Skin of body (tissue), 2 donors: ENCODE data around the gene ZBTB17. TPM values are rescaled to one million over a fixed set of nuclear protein-coding genes. Genes with fewer than 3 reads are reported as not detected.
"Not testable (repeated sequence)": the region's sequence is repeated elsewhere in the genome, so short reads cannot be mapped to it uniquely, and the experiment has no call there.

Experiments
- DNase-seq: peaks from one replicate; lab custom pipeline; 2025; lab: John Stamatoyannopoulos, UW
- total RNA-seq: library from RNA; depleted of rRNA; stranded (reverse); fragments of >200 nt; gene quantifications from one replicate; pipeline ENCODE4 v1.2.3, GENCODE V29; 2014

The ZBTB17 gene
- total RNA-seq, 1 donor from 2014 or later = 17.6 TPM

DNA sequence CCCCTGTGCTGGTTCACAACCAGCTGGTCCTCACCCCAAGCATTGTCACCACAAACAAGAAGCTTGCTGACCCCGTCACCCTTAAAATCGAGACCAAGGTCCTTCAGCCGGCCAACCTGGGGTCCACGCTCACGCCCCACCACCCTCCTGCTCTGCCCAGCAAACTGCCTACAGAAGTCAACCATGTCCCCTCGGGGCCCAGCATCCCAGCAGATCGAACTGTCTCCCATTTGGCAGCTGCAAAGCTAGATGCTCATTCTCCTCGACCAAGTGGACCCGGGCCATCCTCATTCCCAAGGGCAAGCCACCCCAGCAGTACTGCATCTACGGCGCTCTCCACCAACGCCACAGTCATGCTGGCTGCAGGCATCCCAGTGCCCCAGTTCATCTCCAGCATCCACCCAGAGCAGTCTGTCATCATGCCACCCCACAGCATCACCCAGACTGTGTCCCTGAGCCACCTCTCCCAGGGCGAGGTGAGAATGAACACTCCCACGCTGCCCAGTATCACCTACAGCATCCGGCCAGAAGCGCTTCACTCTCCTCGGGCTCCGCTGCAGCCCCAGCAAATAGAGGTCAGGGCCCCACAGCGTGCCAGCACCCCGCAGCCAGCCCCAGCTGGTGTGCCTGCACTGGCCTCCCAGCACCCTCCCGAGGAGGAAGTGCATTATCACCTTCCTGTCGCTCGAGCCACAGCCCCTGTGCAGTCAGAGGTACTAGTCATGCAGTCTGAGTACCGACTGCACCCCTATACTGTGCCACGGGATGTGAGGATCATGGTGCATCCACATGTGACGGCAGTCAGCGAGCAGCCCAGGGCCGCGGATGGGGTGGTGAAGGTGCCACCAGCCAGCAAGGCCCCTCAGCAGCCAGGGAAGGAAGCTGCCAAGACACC is 40.6 kb downstream of the ZBTB17 start:
- no peak for DNase-seq

DNA sequence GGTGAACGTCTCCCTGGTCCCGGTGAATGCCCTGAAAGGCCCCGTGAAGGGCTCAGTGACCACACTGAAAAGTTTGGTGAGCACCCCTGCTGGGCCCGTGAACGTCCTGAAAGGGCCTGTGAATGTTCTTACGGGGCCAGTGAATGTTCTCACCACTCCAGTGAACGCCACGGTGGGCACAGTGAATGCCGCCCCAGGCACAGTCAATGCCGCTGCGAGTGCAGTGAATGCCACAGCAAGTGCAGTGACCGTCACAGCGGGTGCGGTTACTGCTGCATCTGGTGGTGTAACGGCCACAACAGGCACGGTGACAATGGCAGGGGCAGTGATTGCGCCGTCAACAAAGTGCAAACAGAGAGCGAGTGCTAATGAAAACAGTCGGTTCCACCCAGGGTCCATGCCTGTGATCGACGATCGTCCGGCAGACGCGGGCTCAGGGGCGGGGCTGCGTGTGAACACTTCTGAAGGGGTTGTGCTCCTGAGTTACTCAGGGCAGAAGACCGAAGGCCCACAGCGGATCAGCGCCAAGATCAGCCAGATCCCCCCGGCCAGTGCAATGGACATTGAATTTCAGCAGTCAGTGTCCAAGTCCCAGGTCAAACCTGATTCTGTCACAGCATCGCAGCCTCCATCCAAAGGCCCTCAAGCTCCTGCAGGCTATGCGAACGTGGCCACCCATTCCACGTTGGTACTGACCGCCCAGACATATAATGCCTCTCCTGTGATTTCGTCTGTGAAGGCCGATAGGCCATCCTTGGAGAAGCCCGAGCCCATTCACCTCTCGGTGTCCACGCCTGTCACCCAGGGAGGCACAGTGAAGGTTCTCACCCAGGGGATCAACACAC is 41.5 kb downstream of the ZBTB17 start:
- DNase-seq = no peak

- no peak for DNase-seq
Observed at GRCh38 chr1:15933684-15934083, 42.2 kb downstream of the ZBTB17 start.

- no peak for DNase-seq
Observed at GRCh38 chr1:15932612-15933011, 43.3 kb downstream of the ZBTB17 start.

DNA sequence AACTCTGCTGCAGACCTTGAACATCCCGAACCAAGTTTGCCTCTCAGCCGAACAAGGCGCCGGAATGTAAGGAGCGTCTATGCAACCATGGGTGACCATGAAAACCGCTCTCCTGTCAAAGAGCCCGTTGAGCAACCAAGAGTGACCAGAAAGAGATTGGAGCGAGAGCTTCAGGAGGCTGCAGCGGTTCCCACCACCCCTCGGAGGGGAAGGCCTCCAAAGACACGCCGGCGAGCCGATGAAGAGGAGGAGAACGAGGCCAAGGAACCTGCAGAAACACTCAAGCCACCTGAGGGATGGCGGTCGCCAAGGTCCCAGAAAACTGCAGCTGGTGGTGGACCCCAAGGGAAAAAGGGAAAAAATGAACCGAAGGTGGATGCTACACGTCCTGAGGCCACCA is 44.0 kb downstream of the ZBTB17 start:
- no peak for DNase-seq

- DNase-seq = no peak
Observed at GRCh38 chr1:15931401-15931800, 44.5 kb downstream of the ZBTB17 start.

DNA sequence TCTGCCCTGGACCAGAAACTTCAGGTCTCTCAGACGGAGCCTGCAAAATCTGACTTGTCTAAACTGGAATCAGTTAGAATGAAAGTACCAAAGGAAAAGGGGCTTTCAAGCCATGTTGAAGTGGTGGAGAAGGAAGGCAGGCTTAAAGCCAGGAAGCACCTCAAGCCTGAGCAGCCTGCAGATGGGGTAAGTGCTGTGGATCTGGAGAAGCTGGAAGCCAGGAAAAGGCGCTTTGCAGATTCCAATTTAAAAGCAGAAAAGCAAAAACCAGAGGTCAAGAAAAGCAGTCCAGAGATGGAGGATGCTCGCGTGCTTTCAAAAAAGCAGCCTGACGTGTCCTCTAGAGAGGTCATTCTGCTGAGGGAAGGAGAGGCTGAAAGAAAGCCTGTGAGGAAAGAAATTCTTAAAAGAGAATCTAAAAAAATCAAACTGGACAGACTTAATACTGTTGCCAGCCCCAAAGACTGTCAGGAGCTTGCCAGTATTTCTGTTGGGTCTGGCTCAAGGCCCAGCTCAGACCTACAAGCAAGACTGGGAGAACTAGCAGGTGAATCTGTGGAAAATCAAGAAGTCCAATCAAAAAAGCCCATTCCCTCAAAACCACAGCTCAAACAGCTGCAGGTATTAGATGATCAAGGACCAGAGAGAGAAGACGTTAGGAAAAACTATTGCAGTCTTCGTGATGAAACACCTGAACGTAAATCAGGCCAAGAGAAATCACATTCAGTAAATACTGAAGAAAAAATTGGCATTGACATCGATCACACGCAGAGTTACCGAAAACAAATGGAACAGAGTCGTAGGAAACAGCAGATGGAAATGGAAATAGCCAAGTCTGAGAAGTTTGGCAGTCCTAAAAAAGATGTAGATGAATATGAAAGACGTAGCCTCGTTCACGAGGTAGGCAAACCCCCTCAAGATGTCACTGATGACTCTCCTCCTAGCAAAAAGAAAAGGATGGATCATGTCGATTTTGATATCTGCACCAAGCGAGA is 46.6 kb downstream of the ZBTB17 start:
- no peak for DNase-seq

GRCh38 chr1:15926448-15926847 is 49.5 kb downstream of the ZBTB17 start:
- not testable (repeated sequence) for DNase-seq

DNA sequence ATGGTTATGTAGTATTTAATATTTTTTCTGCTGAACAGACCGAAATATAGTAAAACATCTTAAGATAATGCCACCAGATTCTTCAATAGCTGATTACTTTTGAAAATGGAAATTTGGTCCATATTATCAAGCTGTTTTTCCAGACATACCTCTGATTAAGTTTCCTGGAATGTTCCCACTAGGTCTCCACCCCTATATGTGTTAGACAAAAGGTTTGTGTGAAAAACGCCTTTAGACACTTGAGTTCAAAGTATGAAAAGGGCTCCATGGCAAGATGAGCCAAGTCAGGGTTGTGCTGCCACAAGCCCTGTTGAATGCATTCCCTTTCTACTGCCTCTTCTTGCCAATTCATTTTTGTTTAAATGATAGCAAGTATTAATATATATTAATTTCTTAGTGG is 52.7 kb downstream of the ZBTB17 start:
- DNase-seq = no peak

DNA sequence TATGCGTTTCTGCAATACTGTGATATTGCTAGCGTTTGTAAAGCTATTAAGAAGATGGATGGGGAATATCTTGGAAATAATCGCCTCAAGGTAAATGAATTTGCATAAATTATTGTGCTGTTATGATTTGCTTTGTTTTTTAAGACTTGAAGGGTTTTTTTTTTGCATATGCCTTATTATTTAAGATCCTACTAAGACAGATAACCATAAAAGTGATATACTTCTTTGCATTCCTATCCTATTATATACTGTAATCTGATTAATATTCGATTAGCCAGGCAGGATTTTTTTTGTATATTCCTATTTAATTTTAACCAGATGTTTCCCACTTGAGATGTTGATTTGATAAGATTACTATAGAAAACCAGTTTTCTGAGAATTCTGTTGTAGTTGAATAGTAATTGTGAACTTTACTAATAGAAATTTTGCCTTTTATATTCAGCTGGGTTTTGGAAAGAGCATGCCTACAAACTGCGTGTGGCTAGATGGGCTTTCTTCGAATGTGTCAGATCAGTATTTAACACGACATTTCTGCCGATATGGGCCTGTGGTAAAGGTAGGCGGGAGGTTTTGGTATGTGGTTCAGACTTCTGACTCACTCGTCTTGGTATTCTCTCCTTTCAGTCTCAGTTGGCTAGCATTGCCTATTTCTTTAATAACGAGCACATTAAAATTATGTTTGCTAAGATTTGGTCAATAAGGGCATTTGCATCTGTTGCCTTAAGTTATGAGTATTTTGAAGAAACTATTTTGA is 56.8 kb downstream of the ZBTB17 start:
- no peak for DNase-seq

DNA sequence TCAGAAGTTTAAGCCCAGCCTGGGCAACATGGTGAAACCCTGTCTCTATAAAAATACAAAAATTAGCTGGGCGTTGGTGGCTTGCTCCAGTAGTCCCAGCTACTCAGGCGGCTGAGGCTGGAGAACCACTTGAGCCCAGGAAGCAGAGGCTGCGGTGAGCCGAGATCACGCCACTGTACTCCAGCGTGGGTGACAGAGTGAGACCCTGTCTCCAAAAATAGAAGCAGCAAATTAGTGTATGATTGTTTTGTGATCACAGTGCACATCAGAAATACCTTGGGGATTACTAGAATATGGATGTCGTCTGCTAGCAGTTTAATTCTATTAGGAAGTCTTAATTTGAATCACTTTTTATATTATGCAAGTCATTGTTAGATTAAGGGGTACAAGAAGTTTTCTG is 59.0 kb downstream of the ZBTB17 start:
- DNase-seq = no peak

GRCh38 chr1:15916417-15916816 is 59.5 kb downstream of the ZBTB17 start:
- DNase-seq = no peak

- no peak for DNase-seq
Observed at GRCh38 chr1:15915991-15916390, 59.9 kb downstream of the ZBTB17 start.

DNA sequence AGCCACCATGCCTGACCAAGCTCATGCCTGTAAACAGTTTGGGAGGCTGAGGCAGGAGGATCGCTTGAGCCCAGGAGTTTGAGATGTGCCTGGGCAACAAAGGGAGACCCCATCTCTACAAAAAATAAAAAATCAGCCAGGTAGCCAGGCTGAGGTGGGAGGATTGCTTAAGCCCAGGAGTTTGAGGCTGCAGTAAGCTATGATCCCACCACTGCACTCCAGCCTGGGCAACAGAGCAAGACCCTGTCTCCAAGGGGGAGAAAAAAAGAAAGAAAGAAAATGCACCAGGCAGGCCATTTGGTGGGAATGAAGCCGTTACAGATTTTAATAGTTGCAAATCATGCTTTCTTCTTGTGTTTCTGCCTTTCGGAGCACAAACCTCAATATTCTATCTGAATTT is 62.3 kb downstream of the ZBTB17 start:
- not testable (repeated sequence) for DNase-seq

GRCh38 chr1:15911927-15912326 is 64.0 kb downstream of the ZBTB17 start:
- no peak for DNase-seq

GRCh38 chr1:15911141-15911540 is 64.8 kb downstream of the ZBTB17 start:
- no peak for DNase-seq

DNA sequence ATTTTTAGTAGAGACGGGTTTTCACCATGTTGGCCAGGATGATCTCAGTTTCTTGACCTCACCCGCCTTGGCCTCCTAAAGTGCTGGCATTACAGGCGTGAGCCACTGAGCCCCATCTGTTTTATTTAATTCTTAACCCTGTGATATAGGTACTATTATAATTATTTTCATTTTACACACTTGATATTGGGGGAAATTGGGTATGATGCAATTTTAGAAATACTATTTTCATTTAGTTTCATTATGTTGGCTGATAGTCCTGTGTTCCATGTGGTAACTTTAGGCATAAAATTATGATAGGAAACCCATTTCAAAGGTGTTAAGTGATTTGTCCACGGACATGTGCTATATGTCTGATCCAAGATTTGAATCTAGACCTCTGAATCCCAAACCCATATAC is 67.3 kb downstream of the ZBTB17 start:
- DNase-seq = no peak

- DNase-seq = no peak
Observed at GRCh38 chr1:15902882-15903281, 73.0 kb downstream of the ZBTB17 start.

DNA sequence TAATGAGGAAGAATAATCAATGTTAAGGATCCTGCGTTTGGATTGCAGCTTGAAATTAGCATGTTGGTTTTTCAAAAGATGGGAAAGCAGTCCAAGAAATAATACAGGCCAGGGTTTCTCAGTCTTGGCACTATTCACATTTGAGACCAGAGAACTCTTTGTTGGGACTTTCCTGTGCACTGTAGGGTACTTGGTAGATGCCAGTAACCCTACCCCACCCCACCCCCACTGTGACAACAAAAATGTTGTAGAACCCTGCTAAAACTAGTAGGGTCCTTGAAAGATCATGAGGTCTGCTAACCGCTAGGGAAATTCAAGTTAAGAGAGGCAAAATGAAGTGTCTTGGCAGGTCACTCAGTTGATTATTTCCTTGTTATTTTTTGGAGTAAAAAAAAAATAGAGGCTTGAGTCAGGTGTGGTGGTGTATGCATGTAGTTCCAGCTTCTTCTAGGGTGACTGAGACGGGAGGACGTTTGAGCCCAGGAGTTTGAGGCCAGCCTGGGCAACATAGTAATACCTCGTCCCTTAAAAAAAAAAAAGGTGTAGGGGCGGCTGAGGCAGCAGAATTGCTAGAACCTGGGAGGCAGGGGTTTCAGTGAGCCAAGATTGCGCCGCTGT is 75.1 kb downstream of the ZBTB17 start:
- DNase-seq = no peak

- no peak for DNase-seq
Observed at GRCh38 chr1:15899266-15899665, 76.6 kb downstream of the ZBTB17 start.
